SK-N-SH (cell line): ENCODE measurements around the gene LRIT2. TPM values are rescaled to one million over a fixed set of nuclear protein-coding genes. Genes with fewer than 3 reads are reported as not detected.

ENCODE experiments used
- CTCF ChIA-PET: fragments of 300-600, 350-600 bp; formaldehyde crosslinking; extraction: SDS; loops from one replicate; lab custom pipeline; 2021; lab: Yijun Ruan, JAX
- POLR2A ChIA-PET: fragments of 350-600 bp; sonication (Branson Sonifier 250); formaldehyde crosslinking; extraction: SDS; loops from one replicate; lab custom pipeline; 2020; ENCODE audit warnings: antibody characterized with exemption, inconsistent platforms; lab: Yijun Ruan, JAX
- DNase-seq: peaks from one replicate; pipeline ENCODE4 v3.0.0; 2012
- H2AFZ ChIP-seq: fragments of 200-600 bp; sonication (generic); 2 replicates; pipeline ENCODE4 v1.8.1; 2016; ENCODE audit warnings: antibody characterized with exemption, mild to moderate bottlenecking, low read depth
- H3F3A ChIP-seq: fragments of 200-600 bp; sonication (generic); replicated peaks from 2 replicates; pipeline ENCODE3; 2016; ENCODE audit warnings: antibody characterized with exemption, mild to moderate bottlenecking; ENCODE audit not compliant: insufficient read depth
- H3K27ac ChIP-seq, 2 experiments: fragments of 200-500 bp in 1 of 2; fragments of 200-600 bp in 1 of 2; sonication (Bioruptor generic) in 1 of 2; sonication (generic), shearing (Covaris generic) in 1 of 2; 2 replicates each; pipeline versions ENCODE4 v1.5.1 to v1.6.1; 2014 to 2016; ENCODE audit warnings: low read depth in 2 of 2, inconsistent platforms in 1 of 2, low read length in 1 of 2, mild to moderate bottlenecking in 1 of 2, mixed read lengths in 1 of 2
- H3K27me3 ChIP-seq: fragments of 200-600 bp; sonication (generic), shearing (Covaris generic); 2 replicates; pipeline ENCODE4 v1.6.1; 2016; ENCODE audit warnings: mixed run types; ENCODE audit not compliant: insufficient read depth
- H3K36me3 ChIP-seq, 2 experiments: fragments of 200-500 bp in 1 of 2; fragments of 200-600 bp in 1 of 2; sonication (Bioruptor generic) in 1 of 2; sonication (generic) in 1 of 2; replicated peaks in 1 of 2; 2 replicates each; pipeline versions ENCODE3 to v1.5.1; 2014 to 2016; ENCODE audit warnings: low read length in 1 of 2, mild to moderate bottlenecking in 1 of 2; ENCODE audit not compliant: insufficient read depth in 2 of 2, control insufficient read depth in 1 of 2
- H3K4me1 ChIP-seq, 2 experiments: fragments of 200-500 bp in 1 of 2; fragments of 200-600 bp in 1 of 2; sonication (Bioruptor generic) in 1 of 2; sonication (generic), shearing (Covaris generic) in 1 of 2; 2 replicates each; pipeline versions ENCODE4 v1.5.1 to v1.6.1; 2014 to 2016; ENCODE audit warnings: low read depth in 1 of 2, low read length in 1 of 2, mixed run types in 1 of 2; ENCODE audit not compliant: insufficient read depth in 2 of 2, control insufficient read depth in 1 of 2
- H3K4me2 ChIP-seq: fragments of 200-600 bp; sonication (generic), shearing (Covaris generic); 2 replicates; pipeline ENCODE4 v1.6.1; 2017; ENCODE audit warnings: mixed run types
- H3K4me3 ChIP-seq, 2 experiments: fragments of 200-500 bp in 1 of 2; fragments of 200-600 bp in 1 of 2; sonication (Bioruptor generic) in 1 of 2; sonication (generic), shearing (Covaris generic) in 1 of 2; 2 replicates each; pipeline versions ENCODE4 v1.5.1 to v1.8.1; 2014 to 2016; ENCODE audit warnings: low read depth in 2 of 2, inconsistent platforms in 1 of 2, low read length in 1 of 2, mild to moderate bottlenecking in 1 of 2, mixed read lengths in 1 of 2, moderate library complexity in 1 of 2
- H3K79me2 ChIP-seq: fragments of 200-600 bp; sonication (generic); 2 replicates; pipeline ENCODE4 v1.8.1; 2017; ENCODE audit warnings: mild to moderate bottlenecking; ENCODE audit not compliant: insufficient read depth
- H3K9ac ChIP-seq: fragments of 200-600 bp; sonication (generic); 2 replicates; pipeline ENCODE4 v1.6.1; 2017; ENCODE audit warnings: mixed run types
- H3K9me2 ChIP-seq: fragments of 200-600 bp; sonication (generic); 2 replicates; pipeline ENCODE4 v1.6.1; 2017; ENCODE audit warnings: mixed run types
- H3K9me3 ChIP-seq: fragments of 200-600 bp; sonication (generic); 2 replicates; pipeline ENCODE4 v1.6.1; 2017; ENCODE audit warnings: mixed run types, mild to moderate bottlenecking, moderate library complexity
- H4K20me1 ChIP-seq: fragments of 200-600 bp; sonication (generic); 2 replicates; pipeline ENCODE4 v1.6.1; 2017; ENCODE audit warnings: mild to moderate bottlenecking, mixed run types; ENCODE audit not compliant: insufficient read depth
- CTCF ChIP-seq: fragments of 200-600 bp; sonication (generic); IDR thresholded peaks from 2 replicates; pipeline ENCODE4 v1.6.1; 2017; ENCODE audit warnings: antibody characterized with exemption, mild to moderate bottlenecking, moderate library complexity
- ELF1 ChIP-seq: IDR thresholded peaks from 2 replicates; pipeline ENCODE4 v1.4.0; 2012
- FOSL2 ChIP-seq: IDR thresholded peaks from 2 replicates; pipeline ENCODE4 v1.4.0; 2012; ENCODE audit warnings: low read depth, mild to moderate bottlenecking, moderate library complexity, borderline replicate concordance
- FOXJ3 ChIP-seq: sonication (generic); formaldehyde crosslinking; IDR thresholded peaks from 2 replicates; pipeline ENCODE4 v1.5.1; 2020; ENCODE audit warnings: mild to moderate bottlenecking, missing genetic modification reagents
- GABPA ChIP-seq: IDR thresholded peaks from 2 replicates; pipeline ENCODE4 v1.4.0; 2012; ENCODE audit warnings: low read depth, mild to moderate bottlenecking
- GATA2 ChIP-seq: sonication (generic); formaldehyde crosslinking; IDR thresholded peaks from 2 replicates; pipeline ENCODE4 v1.5.0; 2020; ENCODE audit warnings: mild to moderate bottlenecking, missing genetic modification reagents
- JUND ChIP-seq: IDR thresholded peaks from 2 replicates; pipeline ENCODE4 v1.4.0; 2012
- MAX ChIP-seq: IDR thresholded peaks from 2 replicates; pipeline ENCODE4 v1.4.0; 2012; ENCODE audit warnings: low read depth
- MEF2A ChIP-seq: IDR thresholded peaks from 2 replicates; pipeline ENCODE4 v1.4.0; 2012; ENCODE audit warnings: low read depth, borderline replicate concordance
- PBX3 ChIP-seq: IDR thresholded peaks from 2 replicates; pipeline ENCODE4; 2012
- RCOR1 ChIP-seq: fragments of 150-350 bp; IDR thresholded peaks from 2 replicates; pipeline ENCODE4 v1.6.1; 2017; ENCODE audit warnings: antibody characterized with exemption, low read length
- REST ChIP-seq: IDR thresholded peaks from 2 replicates; pipeline ENCODE4 v1.6.1; 2012; ENCODE audit warnings: mild to moderate bottlenecking, low read depth, low read length, moderate library complexity
- RFX5 ChIP-seq: IDR thresholded peaks from 2 replicates; pipeline ENCODE4 v1.6.1; 2012; ENCODE audit warnings: mild to moderate bottlenecking, improper control_type of control experiment, low read length
- SIN3A ChIP-seq: IDR thresholded peaks from 2 replicates; pipeline ENCODE4 v1.6.1; 2012; ENCODE audit warnings: low read depth, mild to moderate bottlenecking, low read length, moderate library complexity, borderline replicate concordance
- TAF1 ChIP-seq: IDR thresholded peaks from 2 replicates; pipeline ENCODE4 v1.6.1; 2012; ENCODE audit warnings: low read depth, mild to moderate bottlenecking, low read length, moderate library complexity, borderline replicate concordance
- TEAD4 ChIP-seq: IDR thresholded peaks from 2 replicates; pipeline ENCODE4 v1.4.0; 2012; ENCODE audit warnings: mild to moderate bottlenecking, borderline replicate concordance; ENCODE audit not compliant: insufficient read depth
- USF1 ChIP-seq: IDR thresholded peaks from 2 replicates; pipeline ENCODE4 v1.4.0; 2012; ENCODE audit warnings: low read depth, borderline replicate concordance
- USF2 ChIP-seq: fragments of 150-350 bp; IDR thresholded peaks from 2 replicates; pipeline ENCODE4 v1.6.1; 2017; ENCODE audit warnings: antibody characterized with exemption, low read length, low read depth, borderline replicate concordance
- YY1 ChIP-seq: IDR thresholded peaks from 2 replicates; pipeline ENCODE4 v1.4.0; 2012; ENCODE audit warnings: low read depth, mild to moderate bottlenecking
- ZBTB33 ChIP-seq: IDR thresholded peaks from 2 replicates; pipeline ENCODE4 v1.4.0; 2012; ENCODE audit warnings: low read depth, borderline replicate concordance
- WGBS: methylation state at CpG from one replicate; pipeline ENCODE4 v1.1.6; 2017; ENCODE audit warnings: low lambda C conversion rate; 5-methylcytosine and 5-hydroxymethylcytosine counted together
- polyA plus RNA-seq, 3 experiments: library from polyadenylated mRNA; depleted of rRNA; stranded (reverse); fragments of >200 nt; gene quantifications; 2 replicates each; pipeline ENCODE4 v1.2.3, GENCODE V29; 2012

LRIT2 gene
- polyA plus RNA-seq, 1 of the 3 experiments (the other 2 are of a cell fraction) = not detected

- no peak overlapping the region for H3K9ac ChIP-seq
- H3K4me3 ChIP-seq = no peak overlapping the region
- H2AFZ ChIP-seq = no peak overlapping the region
- TF ChIP-seq JUND (no peak), REST (no peak), USF1 (no peak), YY1 (no peak), GATA2 (no peak), GABPA (no peak), PBX3 (no peak), ELF1 (no peak), USF2 (no peak), FOSL2 (no peak), MAX (no peak), RFX5 (no peak), MEF2A (no peak), TAF1 (no peak), SIN3A (no peak), CTCF (no peak), FOXJ3 (CRISPR knock-in tag) (no peak), ZBTB33 (no peak), RCOR1 (no peak), TEAD4 (no peak)
- H3K4me2 ChIP-seq = no peak overlapping the region
- H3K9me3 ChIP-seq = no peaks in the 10 kb centered on the region
- no peaks in the 10 kb centered on the region for H3K27me3 ChIP-seq
- H3F3A ChIP-seq = no peaks in the 10 kb centered on the region
- no peaks in the 10 kb centered on the region for H3K9me2 ChIP-seq
- no peaks in the 10 kb centered on the region for H3K79me2 ChIP-seq
- H3K4me1 ChIP-seq = no peaks in the 10 kb centered on the region
- WGBS = 24% methylated on average over 4 of the region's 4 CpGs
- no peaks in the 10 kb centered on the region for H4K20me1 ChIP-seq
- DNase-seq = no peak
- POLR2A ChIA-PET = interaction anchor here (0.8 kb wide), 1 partner anchor 24 kb away, joined by 3 read pairs; no protein-coding TSS in a partner anchor
- CTCF ChIA-PET = interaction anchor here (1.2 to 1.6 kb wide), 2 partner anchors 11 to 30 kb away, joined by 3 to 4 read pairs; no protein-coding TSS in a partner anchor
- no peaks in the 10 kb centered on the region for H3K36me3 ChIP-seq
- no peak overlapping the region for H3K27ac ChIP-seq
Observed at GRCh38 chr10:84234479-84234878, 9.1 kb upstream of the LRIT2 start.
